ENCODE data around the gene BPTF.

- TF ChIP-seq CTCF (IDR thresholded peaks at IDR 0.05): no peak
- no peak for TF ChIP-seq POLR2A (IDR thresholded peaks at IDR 0.05)
Measured at GRCh38 chr17:67944035-67944434, 118.7 kb downstream of the BPTF start.
